Pancreas (tissue), 10 donors: Measurements from ENCODE around the gene PTX4. TPM values are rescaled to one million over a fixed set of nuclear protein-coding genes. Genes with fewer than 3 reads are reported as not detected.
"Not testable (repeated sequence)": the region's sequence is repeated elsewhere in the genome, so short reads cannot be mapped to it uniquely, and the experiment has no call there.

Source experiments
- ATAC-seq, 4 donors: fragments of 200-7000 bp; cut with Tn5 transposase; one replicate each; pipeline versions ENCODE4 v1.8.0 to v1.9.1; 2020; ENCODE audit warnings: mild to moderate bottlenecking in 4 of 4, moderate library complexity in 4 of 4
- DNase-seq, 6 donors: peaks; one replicate each; pipeline ENCODE4 v3.0.0-alpha.2; 2020
- FAIRE-seq: peaks from 2 replicates; lab custom pipeline; 2012; peaks lifted over from hg19 to GRCh38; lab: Jason Lieb, UNC
- H3K27ac ChIP-seq, 4 donors: fragments of 200-600 bp; sonication (generic); 1 replicate in 3 of 4; 2 replicates in 1 of 4; pipeline versions ENCODE4 v1.5.0 to v1.8.0; 2020
- H3K27me3 ChIP-seq, 4 donors: fragments of 200-600 bp; one replicate each; pipeline ENCODE4 v1.8.0; 2021
- H3K36me3 ChIP-seq, 3 donors: fragments of 200-600 bp; sonication (generic) in 1 of 3; one replicate each; pipeline versions ENCODE4 v1.5.0 to v1.8.0; 2020 to 2021
- H3K4me1 ChIP-seq, 3 donors: fragments of 200-600 bp; one replicate each; pipeline ENCODE4 v1.8.0; 2021
- H3K4me3 ChIP-seq, 4 donors: fragments of 200-600 bp; sonication (generic) in 2 of 4; one replicate each; pipeline versions ENCODE4 v1.5.0 to v1.8.0; 2020 to 2021
- H3K9me3 ChIP-seq, 4 donors: fragments of 200-600 bp; one replicate each; pipeline ENCODE4 v1.8.0; 2021
- WGBS, 2 donors: extraction: QIAGEN DNeasy Blood & Tissue Kit; methylation state at CpG; one replicate each; pipeline ENCODE4 v1.1.7; 2013; 5-methylcytosine and 5-hydroxymethylcytosine counted together
- intact Hi-C, 3 donors: fragments of 100-400 bp; cut with DNase I; formaldehyde crosslinking; loops; one replicate each; pipeline versions ENCODE4 v1.11.1 to v1.14.2; 2022
- polyA plus RNA-seq, 2 donors: library from polyadenylated mRNA; stranded (reverse); fragments of 200-250 nt; gene quantifications; one replicate each; pipeline ENCODE4 v1.2.3, GENCODE V29; 2013
- total RNA-seq, 6 donors: library from RNA; stranded (reverse); fragmentation: NEBNext Ultra II Directional in 4 of 6; extraction: Animal tissue kit (Norgen Biotek cat#: 25700) in 4 of 6; gene quantifications; one replicate each; pipeline versions ENCODE4 v1.2.1 to v1.2.4, GENCODE V29; 2021 to 2023
- TF ChIP-seq, protein P1 (sequence below), 4 donors: fragments of 200-600 bp; sonication (generic) in 3 of 4; IDR thresholded peaks; one replicate each; pipeline versions ENCODE4 v1.5.0 to v1.8.0; 2021; ENCODE audit warnings: antibody characterized with exemption in 4 of 4
- donor health status: healthy with polysubstance abuse.
- donor health status: DM: no; HTN: no; CAD: no; lungs with moderate emphysema.
- donor health status: DM: no; HTN: no; CAD: no.
- donor health status: control.
- donor health status: control.
- donor health status: Bipolar disorder and iron deficiency.
- donor health status: DM: yes; HTN: yes; CAD: no.
- donor health status: DM: no; HTN: no; CAD: no.
- donor health status: DM: no; HTN: no; CAD: no.
- donor health status: DM: yes; HTN: yes; CAD: no.

Gene PTX4
- total and polyA plus RNA-seq, 8 donors: not detected

GRCh38 chr16:1470481-1471251 lies 18.1 kb downstream of the PTX4 start:
- intact Hi-C loops: no loop called here
- TF ChIP-seq, protein P1, sequence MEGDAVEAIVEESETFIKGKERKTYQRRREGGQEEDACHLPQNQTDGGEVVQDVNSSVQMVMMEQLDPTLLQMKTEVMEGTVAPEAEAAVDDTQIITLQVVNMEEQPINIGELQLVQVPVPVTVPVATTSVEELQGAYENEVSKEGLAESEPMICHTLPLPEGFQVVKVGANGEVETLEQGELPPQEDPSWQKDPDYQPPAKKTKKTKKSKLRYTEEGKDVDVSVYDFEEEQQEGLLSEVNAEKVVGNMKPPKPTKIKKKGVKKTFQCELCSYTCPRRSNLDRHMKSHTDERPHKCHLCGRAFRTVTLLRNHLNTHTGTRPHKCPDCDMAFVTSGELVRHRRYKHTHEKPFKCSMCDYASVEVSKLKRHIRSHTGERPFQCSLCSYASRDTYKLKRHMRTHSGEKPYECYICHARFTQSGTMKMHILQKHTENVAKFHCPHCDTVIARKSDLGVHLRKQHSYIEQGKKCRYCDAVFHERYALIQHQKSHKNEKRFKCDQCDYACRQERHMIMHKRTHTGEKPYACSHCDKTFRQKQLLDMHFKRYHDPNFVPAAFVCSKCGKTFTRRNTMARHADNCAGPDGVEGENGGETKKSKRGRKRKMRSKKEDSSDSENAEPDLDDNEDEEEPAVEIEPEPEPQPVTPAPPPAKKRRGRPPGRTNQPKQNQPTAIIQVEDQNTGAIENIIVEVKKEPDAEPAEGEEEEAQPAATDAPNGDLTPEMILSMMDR (IDR thresholded peaks at IDR 0.05): no peak
- H3K27ac ChIP-seq: peak overlapping the region in 2 of 4 donors; percentile 30 to 39
- H3K4me1 ChIP-seq: peaks cover 0 to 11% (median 0%) of the 10 kb centered on the region in 3 donors
- DNase-seq (peak in 1 of 6 donors; percentile 47), ATAC-seq (peak in 2 of 4 donors; percentile 31 to 43), FAIRE-seq (no peak)
- 76 to 84% methylated on average over 11 to 14 of the region's 14 CpGs for WGBS, 2 donors
- no peaks in the 10 kb centered on the region for H3K27me3 ChIP-seq
- no peaks in the 10 kb centered on the region for H3K36me3 ChIP-seq
- H3K9me3 ChIP-seq: no peaks in the 10 kb centered on the region
- no peak overlapping the region for H3K4me3 ChIP-seq

GRCh38 chr16:1469693-1470201 lies 19.0 kb downstream of the PTX4 start:
- H3K9me3 ChIP-seq: no peaks in the 10 kb centered on the region
- H3K36me3 ChIP-seq: no peaks in the 10 kb centered on the region
- peak overlapping the region in 1 of 4 donors; percentile 39 for H3K27ac ChIP-seq
- peaks cover 0 to 8% (median 0%) of the 10 kb centered on the region in 3 donors for H3K4me1 ChIP-seq
- TF ChIP-seq, protein P1 (IDR thresholded peaks at IDR 0.05): no peak
- no peak overlapping the region for H3K4me3 ChIP-seq
- WGBS, 2 donors: 75 to 79% methylated on average over 20 of the region's 20 CpGs
- intact Hi-C loops: no loop called here
- peak in 2 of 4 donors; percentile 21 to 25 for ATAC-seq
- FAIRE-seq: no peak
- peak in 1 of 6 donors; percentile 47 for DNase-seq
- no peaks in the 10 kb centered on the region for H3K27me3 ChIP-seq

DNA sequence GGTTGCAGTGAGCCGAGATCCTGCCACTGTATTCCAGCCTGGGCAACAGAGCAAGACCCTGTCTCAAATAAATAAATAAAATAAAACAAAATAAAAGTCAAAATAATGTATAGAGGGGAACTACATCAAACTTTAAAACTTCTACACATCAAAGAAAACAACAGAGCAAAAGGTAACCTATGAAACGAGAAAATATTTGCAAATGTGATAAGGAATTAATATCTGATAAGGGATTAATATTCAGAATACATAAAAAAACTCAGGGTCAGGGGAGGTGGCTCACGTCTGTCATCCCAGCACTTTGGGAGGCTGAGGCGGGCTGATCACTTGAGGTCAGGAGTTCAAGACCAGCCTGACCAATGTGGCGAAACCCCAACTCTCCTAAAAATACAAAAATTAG lies 19.6 kb downstream of the PTX4 start:
- FAIRE-seq, H3K36me3 ChIP-seq, ATAC-seq, intact Hi-C loops, DNase-seq, H3K4me1 ChIP-seq, H3K9me3 ChIP-seq, H3K4me3 ChIP-seq, H3K27me3 ChIP-seq: not testable (repeated sequence)
- H3K27ac ChIP-seq: peak overlapping the region in 1 of 4 donors; percentile 39
- WGBS, 2 donors: 70 to 72% methylated on average over 5 of the region's 5 CpGs

- Histone ChIP-seq H3K4me3 (no peak overlapping the region), H3K4me1 (peaks cover 0 to 1% (median 0%) of the 10 kb centered on the region in 3 donors), H3K36me3 (no peaks in the 10 kb centered on the region), H3K27me3 (no peaks in the 10 kb centered on the region), H3K27ac (no peak overlapping the region), H3K9me3 (no peaks in the 10 kb centered on the region)
- DNase-seq (peak in 1 of 6 donors; percentile 35), ATAC-seq (no peak), FAIRE-seq (no peak)
- 89 to 91% methylated on average over 22 of the region's 22 CpGs for WGBS, 2 donors
- TF ChIP-seq, protein P1 (IDR thresholded peaks at IDR 0.05): no peak
- intact Hi-C loops: no loop called here
Observed at GRCh38 chr16:1468426-1468810, 20.3 kb downstream of the PTX4 start.

DNA sequence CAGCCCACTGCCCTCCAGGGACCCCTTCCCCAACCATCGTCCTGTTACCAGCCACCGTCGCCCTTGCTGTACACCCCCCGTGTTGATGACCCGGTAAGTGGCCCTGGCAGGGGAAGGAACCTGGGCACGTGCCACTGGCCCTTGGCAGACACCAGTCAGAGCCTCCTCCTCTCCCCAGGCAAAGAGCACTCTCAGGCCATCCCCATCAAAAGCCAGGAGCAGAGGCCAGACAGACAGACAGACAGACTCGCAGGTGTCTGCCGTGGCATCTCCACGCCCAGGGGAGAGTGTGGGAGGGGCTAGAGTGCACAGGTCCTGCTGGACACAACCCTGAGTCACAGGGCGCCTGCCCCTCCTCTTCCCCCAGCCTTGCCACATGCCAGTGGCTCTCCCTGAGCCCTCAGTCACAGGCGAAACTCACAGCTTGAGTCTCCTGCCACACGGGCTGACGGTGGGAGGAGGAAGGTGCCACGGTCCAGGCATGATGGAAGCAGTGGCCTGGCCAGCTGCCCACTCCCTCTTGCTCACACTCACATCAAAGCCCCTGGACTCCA lies 21.7 kb downstream of the PTX4 start:
- H3K36me3 ChIP-seq: no peaks in the 10 kb centered on the region
- DNase-seq: peak in 2 of 6 donors; percentile 43 to 67
- intact Hi-C loops: no loop called here
- no peaks in the 10 kb centered on the region for H3K4me1 ChIP-seq
- H3K9me3 ChIP-seq: no peaks in the 10 kb centered on the region
- H3K4me3 ChIP-seq: no peak overlapping the region
- H3K27me3 ChIP-seq: no peaks in the 10 kb centered on the region
- no peak for FAIRE-seq
- peak in 1 of 4 donors; percentile 19 for ATAC-seq
- TF ChIP-seq, protein P1 (IDR thresholded peaks at IDR 0.05): no peak
- WGBS, 2 donors: 78 to 83% methylated on average over 12 to 14 of the region's 14 CpGs
- no peak overlapping the region for H3K27ac ChIP-seq
